ENCODE measurements around the gene HSPA12A. TPM values are rescaled to one million over a fixed set of nuclear protein-coding genes. Genes with fewer than 3 reads are reported as not detected.

Gene HSPA12A
- total and polyA plus RNA-seq, 4 donors = 2.0 to 9.8 (median 5.0) TPM

- TF ChIP-seq, protein P1, sequence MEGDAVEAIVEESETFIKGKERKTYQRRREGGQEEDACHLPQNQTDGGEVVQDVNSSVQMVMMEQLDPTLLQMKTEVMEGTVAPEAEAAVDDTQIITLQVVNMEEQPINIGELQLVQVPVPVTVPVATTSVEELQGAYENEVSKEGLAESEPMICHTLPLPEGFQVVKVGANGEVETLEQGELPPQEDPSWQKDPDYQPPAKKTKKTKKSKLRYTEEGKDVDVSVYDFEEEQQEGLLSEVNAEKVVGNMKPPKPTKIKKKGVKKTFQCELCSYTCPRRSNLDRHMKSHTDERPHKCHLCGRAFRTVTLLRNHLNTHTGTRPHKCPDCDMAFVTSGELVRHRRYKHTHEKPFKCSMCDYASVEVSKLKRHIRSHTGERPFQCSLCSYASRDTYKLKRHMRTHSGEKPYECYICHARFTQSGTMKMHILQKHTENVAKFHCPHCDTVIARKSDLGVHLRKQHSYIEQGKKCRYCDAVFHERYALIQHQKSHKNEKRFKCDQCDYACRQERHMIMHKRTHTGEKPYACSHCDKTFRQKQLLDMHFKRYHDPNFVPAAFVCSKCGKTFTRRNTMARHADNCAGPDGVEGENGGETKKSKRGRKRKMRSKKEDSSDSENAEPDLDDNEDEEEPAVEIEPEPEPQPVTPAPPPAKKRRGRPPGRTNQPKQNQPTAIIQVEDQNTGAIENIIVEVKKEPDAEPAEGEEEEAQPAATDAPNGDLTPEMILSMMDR (IDR thresholded peaks at IDR 0.05; ENCODE audit: control extremely low read depth, extremely low read depth) = no peak
- DNase-seq (no peak), ATAC-seq (ENCODE audit: insufficient read depth, low FRiP score) (no peak)
- Histone ChIP-seq H3K9ac (ENCODE audit: insufficient read depth in 1 of 2, low read length in 2 of 2) (no peak overlapping the region), H3K9me3 (ENCODE audit: control insufficient read depth in 4 of 4, insufficient read depth in 3 of 4, low read length in 3 of 4) (peaks cover 0 to 2% (median 0%) of the 10 kb centered on the region in 4 donors), H3K4me3 (no peak overlapping the region), H3K27me3 (ENCODE audit: control insufficient read depth in 3 of 3, insufficient read depth in 3 of 3, low read length in 2 of 3) (no peaks in the 10 kb centered on the region), H3K4me1 (ENCODE audit: control insufficient read depth in 5 of 5, insufficient read depth in 5 of 5, low read length in 5 of 5) (peaks cover 0 to 6% (median 0%) of the 10 kb centered on the region in 5 donors), H3K27ac (ENCODE audit: low read depth in 1 of 2, low read length in 1 of 2) (no peak overlapping the region), H3K36me3 (ENCODE audit: control insufficient read depth in 4 of 4, insufficient read depth in 4 of 4, low read length in 4 of 4) (no peaks in the 10 kb centered on the region)
- WGBS, 2 donors = 82 to 92% methylated on average over 4 of the region's 4 CpGs
These were observed 86.3 kb downstream of the HSPA12A start for GRCh38 chr10:116656044-116656443.

DNA sequence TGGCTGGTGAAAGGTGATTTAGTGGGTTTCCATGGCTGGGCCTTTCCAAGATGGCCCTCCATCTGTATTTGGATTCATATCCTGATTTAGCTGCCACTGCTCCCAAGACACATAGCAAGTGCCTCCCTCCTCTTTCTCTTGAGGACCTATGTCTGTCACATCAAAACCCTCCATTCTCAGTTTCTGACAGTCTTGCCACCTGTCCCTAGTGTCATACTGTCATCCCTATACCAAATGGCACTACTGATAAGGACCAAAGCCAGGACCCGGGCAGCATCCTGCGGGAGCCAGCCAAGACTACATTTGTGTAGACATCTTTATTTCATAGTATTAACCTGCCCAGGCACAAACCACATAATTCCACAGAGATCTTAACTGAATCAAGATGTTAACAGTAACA, 86.8 kb downstream of the HSPA12A start:
- ATAC-seq (ENCODE audit: insufficient read depth, low FRiP score) = no peak
- Histone ChIP-seq H3K36me3 (ENCODE audit: control insufficient read depth in 4 of 4, insufficient read depth in 4 of 4, low read length in 4 of 4) (no peaks in the 10 kb centered on the region), H3K9me3 (ENCODE audit: control insufficient read depth in 4 of 4, insufficient read depth in 3 of 4, low read length in 3 of 4) (peaks cover 0 to 2% (median 0%) of the 10 kb centered on the region in 4 donors), H3K4me1 (ENCODE audit: control insufficient read depth in 5 of 5, insufficient read depth in 5 of 5, low read length in 5 of 5) (peaks cover 0 to 6% (median 0%) of the 10 kb centered on the region in 5 donors), H3K27ac (ENCODE audit: low read depth in 1 of 2, low read length in 1 of 2) (no peak overlapping the region), H3K27me3 (ENCODE audit: control insufficient read depth in 3 of 3, insufficient read depth in 3 of 3, low read length in 2 of 3) (no peaks in the 10 kb centered on the region), H3K4me3 (no peak overlapping the region), H3K9ac (ENCODE audit: insufficient read depth in 1 of 2, low read length in 2 of 2) (no peak overlapping the region)
- no peak for DNase-seq
- 90% methylated on average over 2 of the region's 2 CpGs for WGBS, 2 donors
- TF ChIP-seq, protein P1 (IDR thresholded peaks at IDR 0.05; ENCODE audit: control extremely low read depth, extremely low read depth) = no peak

DNA sequence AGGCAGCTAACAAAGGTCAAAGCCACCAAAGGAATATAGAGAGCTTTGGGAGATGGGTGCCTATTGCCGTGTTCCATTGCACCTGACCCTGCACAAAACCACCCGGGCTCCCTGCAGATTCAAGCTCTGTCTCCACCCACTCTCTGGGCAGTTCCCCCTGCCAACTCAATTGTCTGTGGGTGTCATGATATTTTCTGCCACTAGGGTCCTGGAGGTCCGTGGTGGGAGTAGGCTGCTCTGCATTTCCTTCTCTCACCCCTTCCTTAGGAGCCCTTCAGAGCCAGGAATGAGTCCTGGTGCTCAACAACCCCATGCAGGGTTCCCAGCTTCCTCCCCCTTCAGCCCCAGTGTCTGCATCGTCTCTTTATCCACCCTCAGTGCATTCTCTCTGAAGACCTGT, 87.5 kb downstream of the HSPA12A start:
- Histone ChIP-seq H3K36me3 (ENCODE audit: control insufficient read depth in 4 of 4, insufficient read depth in 4 of 4, low read length in 4 of 4) (no peaks in the 10 kb centered on the region), H3K9ac (ENCODE audit: insufficient read depth in 1 of 2, low read length in 2 of 2) (no peak overlapping the region), H3K27me3 (ENCODE audit: control insufficient read depth in 3 of 3, insufficient read depth in 3 of 3, low read length in 2 of 3) (no peaks in the 10 kb centered on the region), H3K4me3 (no peak overlapping the region), H3K27ac (ENCODE audit: low read depth in 1 of 2, low read length in 1 of 2) (no peak overlapping the region), H3K4me1 (ENCODE audit: control insufficient read depth in 5 of 5, insufficient read depth in 5 of 5, low read length in 5 of 5) (peaks cover 0 to 6% (median 0%) of the 10 kb centered on the region in 5 donors), H3K9me3 (ENCODE audit: control insufficient read depth in 4 of 4, insufficient read depth in 3 of 4, low read length in 3 of 4) (peaks cover 0 to 2% (median 0%) of the 10 kb centered on the region in 4 donors)
- TF ChIP-seq, protein P1 (IDR thresholded peaks at IDR 0.05; ENCODE audit: control extremely low read depth, extremely low read depth) = no peak
- 50 to 58% methylated on average over 4 of the region's 4 CpGs for WGBS, 2 donors
- DNase-seq (no peak), ATAC-seq (ENCODE audit: insufficient read depth, low FRiP score) (no peak)

GRCh38 chr10:116653885-116654284, 88.5 kb downstream of the HSPA12A start:
- H3K27ac ChIP-seq (ENCODE audit: low read depth in 1 of 2, low read length in 1 of 2) = no peak overlapping the region
- no peaks in the 10 kb centered on the region for H3K36me3 ChIP-seq (ENCODE audit: control insufficient read depth in 4 of 4, insufficient read depth in 4 of 4, low read length in 4 of 4)
- TF ChIP-seq, protein P1 (IDR thresholded peaks at IDR 0.05; ENCODE audit: control extremely low read depth, extremely low read depth) = no peak
- WGBS, 2 donors = 81 to 95% methylated on average over 1 of the region's 1 CpG
- peaks cover 0 to 2% (median 0%) of the 10 kb centered on the region in 4 donors for H3K9me3 ChIP-seq (ENCODE audit: control insufficient read depth in 4 of 4, insufficient read depth in 3 of 4, low read length in 3 of 4)
- peaks cover 0 to 6% (median 0%) of the 10 kb centered on the region in 5 donors for H3K4me1 ChIP-seq (ENCODE audit: control insufficient read depth in 5 of 5, insufficient read depth in 5 of 5, low read length in 5 of 5)
- DNase-seq (no peak), ATAC-seq (ENCODE audit: insufficient read depth, low FRiP score) (no peak)
- H3K4me3 ChIP-seq = no peak overlapping the region
- no peak overlapping the region for H3K9ac ChIP-seq (ENCODE audit: insufficient read depth in 1 of 2, low read length in 2 of 2)
- H3K27me3 ChIP-seq (ENCODE audit: control insufficient read depth in 3 of 3, insufficient read depth in 3 of 3, low read length in 2 of 3) = no peaks in the 10 kb centered on the region
